Nephron (organoid): ENCODE measurements around the gene AQR.
A peak's percentile ranks its signal among the peaks of the same experiment; 100 is the strongest.

Experiments
- H3K27ac Mint-ChIP-seq, 3 experiments: 2 replicates each; pipeline ENCODE4 v1.8.0; 2020; ENCODE audit warnings: mixed read lengths in 3 of 3, mild to moderate bottlenecking in 2 of 3, moderate library complexity in 1 of 3
- H3K27me3 Mint-ChIP-seq: 2 replicates; pipeline ENCODE4 v1.8.0; 2021; ENCODE audit warnings: low read depth, mild to moderate bottlenecking, moderate library complexity, mixed read lengths
- H3K36me3 Mint-ChIP-seq: 2 replicates; pipeline ENCODE4 v1.8.0; 2020; ENCODE audit warnings: low read depth, mixed read lengths
- H3K4me1 Mint-ChIP-seq: 2 replicates; pipeline ENCODE4 v1.8.0; 2020; ENCODE audit warnings: mixed read lengths
- H3K4me3 Mint-ChIP-seq, 3 experiments: 2 replicates each; pipeline ENCODE4 v1.8.0; 2020; ENCODE audit warnings: mild to moderate bottlenecking in 3 of 3, mixed read lengths in 3 of 3, moderate library complexity in 2 of 3
- H3K9me3 Mint-ChIP-seq: 2 replicates; pipeline ENCODE4 v1.8.0; 2020; ENCODE audit warnings: mixed read lengths
- TF ChIP-seq, protein P1 (sequence below), 3 experiments: fragments of 200-600 bp; sonication (generic); IDR thresholded peaks; one replicate each; pipeline ENCODE4 v1.5.0; 2021; ENCODE audit warnings: antibody characterized with exemption in 3 of 3; ENCODE audit not compliant: unreplicated experiment in 3 of 3

AQR gene

GRCh38 chr15:34969340-34970097 is at the start of gene AQR:
Gene AQR (minus strand): TSS chr15:34969742. CDS start chr15:34969613, 129 bp downstream.
- Mint-ChIP-seq H3K27me3 (no peaks in the 10 kb centered on the region), H3K4me1 (peaks cover 24% of the 10 kb centered on the region), H3K27ac (peak within 1 kb of the TSS; percentile 93 to 99 (median 97)), H3K36me3 (peaks cover 7% of the 10 kb centered on the region), H3K9me3 (no peaks in the 10 kb centered on the region), H3K4me3 (peak within 1 kb of the TSS; percentile 100)
- TF ChIP-seq, protein P1, sequence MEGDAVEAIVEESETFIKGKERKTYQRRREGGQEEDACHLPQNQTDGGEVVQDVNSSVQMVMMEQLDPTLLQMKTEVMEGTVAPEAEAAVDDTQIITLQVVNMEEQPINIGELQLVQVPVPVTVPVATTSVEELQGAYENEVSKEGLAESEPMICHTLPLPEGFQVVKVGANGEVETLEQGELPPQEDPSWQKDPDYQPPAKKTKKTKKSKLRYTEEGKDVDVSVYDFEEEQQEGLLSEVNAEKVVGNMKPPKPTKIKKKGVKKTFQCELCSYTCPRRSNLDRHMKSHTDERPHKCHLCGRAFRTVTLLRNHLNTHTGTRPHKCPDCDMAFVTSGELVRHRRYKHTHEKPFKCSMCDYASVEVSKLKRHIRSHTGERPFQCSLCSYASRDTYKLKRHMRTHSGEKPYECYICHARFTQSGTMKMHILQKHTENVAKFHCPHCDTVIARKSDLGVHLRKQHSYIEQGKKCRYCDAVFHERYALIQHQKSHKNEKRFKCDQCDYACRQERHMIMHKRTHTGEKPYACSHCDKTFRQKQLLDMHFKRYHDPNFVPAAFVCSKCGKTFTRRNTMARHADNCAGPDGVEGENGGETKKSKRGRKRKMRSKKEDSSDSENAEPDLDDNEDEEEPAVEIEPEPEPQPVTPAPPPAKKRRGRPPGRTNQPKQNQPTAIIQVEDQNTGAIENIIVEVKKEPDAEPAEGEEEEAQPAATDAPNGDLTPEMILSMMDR (IDR thresholded peaks at IDR 0.05; ENCODE audit: unreplicated experiment in 3 of 3) = peak; percentile 73 to 76 (median 75)

DNA sequence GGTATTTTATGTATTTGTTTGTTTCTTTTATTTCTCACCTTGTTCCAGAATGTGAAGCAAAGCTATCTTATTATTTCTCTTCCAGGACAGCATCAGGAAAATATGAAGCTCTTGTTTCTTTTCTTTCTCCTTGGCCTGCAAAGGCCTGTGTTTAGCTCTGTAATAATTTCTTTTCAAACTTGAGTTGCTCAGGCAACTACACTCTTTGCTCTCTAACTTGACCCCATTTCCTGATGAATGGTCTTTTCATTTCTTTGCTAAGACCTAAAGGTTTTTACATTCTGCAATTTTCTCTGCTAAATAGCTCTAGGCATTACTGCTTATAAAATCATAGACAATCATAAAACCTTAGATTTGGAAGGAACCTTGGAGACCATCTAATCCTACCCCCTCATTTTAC is 44.7 kb upstream of the AQR start:
- H3K27me3 Mint-ChIP-seq = no peaks in the 10 kb centered on the region
- H3K9me3 Mint-ChIP-seq = no peaks in the 10 kb centered on the region
- no peaks in the 10 kb centered on the region for H3K4me1 Mint-ChIP-seq
- H3K4me3 Mint-ChIP-seq = no peak overlapping the region
- peak overlapping the region; percentile 17 to 79 (median 43) for H3K27ac Mint-ChIP-seq
- TF ChIP-seq, protein P1 (IDR thresholded peaks at IDR 0.05; ENCODE audit: unreplicated experiment in 3 of 3) = no peak
- no peaks in the 10 kb centered on the region for H3K36me3 Mint-ChIP-seq

DNA sequence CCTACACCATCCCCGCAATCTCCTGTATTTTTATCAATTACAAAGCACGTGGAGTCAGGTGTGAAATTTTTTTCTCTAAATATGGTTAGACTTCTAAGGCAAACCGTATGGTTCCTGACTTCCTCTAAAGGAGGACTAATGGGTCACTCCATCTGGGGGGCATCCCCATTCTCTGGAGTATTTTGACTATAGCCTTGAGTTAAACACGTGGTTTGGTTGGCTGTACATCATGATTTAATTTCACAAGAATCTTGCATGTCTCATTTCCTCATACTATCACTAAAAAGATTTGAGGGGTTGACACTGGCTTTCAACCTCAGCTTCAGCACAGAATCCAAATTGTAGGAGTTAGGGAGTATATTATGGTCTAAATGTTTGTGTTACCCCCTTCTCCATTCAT is 43.8 kb upstream of the AQR start:
- Mint-ChIP-seq H3K4me3 (no peak overlapping the region), H3K9me3 (no peaks in the 10 kb centered on the region), H3K27ac (peak overlapping the region in 1 of 3 experiments; percentile 79), H3K36me3 (no peaks in the 10 kb centered on the region), H3K4me1 (no peaks in the 10 kb centered on the region), H3K27me3 (no peaks in the 10 kb centered on the region)
- TF ChIP-seq, protein P1 (IDR thresholded peaks at IDR 0.05; ENCODE audit: unreplicated experiment in 3 of 3) = no peak

DNA sequence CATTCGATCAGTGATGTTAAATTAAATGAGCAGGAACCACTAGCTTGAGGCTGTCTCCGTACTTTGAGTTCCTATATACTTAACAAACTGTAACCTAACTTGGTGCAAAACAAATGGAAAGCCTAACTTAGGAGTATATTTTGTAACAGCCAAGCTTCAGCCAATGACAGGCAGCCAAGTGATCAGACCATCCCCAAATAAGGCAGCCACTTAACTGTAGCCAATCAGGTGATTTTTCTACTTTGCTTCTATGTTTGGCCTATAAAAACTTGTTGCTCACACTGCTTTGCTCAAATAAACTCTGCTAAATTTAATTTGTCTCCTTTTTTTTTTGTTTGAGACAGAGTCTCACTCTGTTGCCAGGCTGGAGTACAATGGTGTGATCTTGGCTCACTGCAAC is 37.9 kb upstream of the AQR start:
- no peaks in the 10 kb centered on the region for H3K9me3 Mint-ChIP-seq
- H3K4me3 Mint-ChIP-seq = no peak overlapping the region
- TF ChIP-seq, protein P1 (IDR thresholded peaks at IDR 0.05; ENCODE audit: unreplicated experiment in 3 of 3) = no peak
- no peaks in the 10 kb centered on the region for H3K36me3 Mint-ChIP-seq
- H3K27me3 Mint-ChIP-seq = no peaks in the 10 kb centered on the region
- no peak overlapping the region for H3K27ac Mint-ChIP-seq
- no peaks in the 10 kb centered on the region for H3K4me1 Mint-ChIP-seq

GRCh38 chr15:35005933-35006332 is 36.4 kb upstream of the AQR start:
- Mint-ChIP-seq H3K4me3 (no peak overlapping the region), H3K9me3 (no peaks in the 10 kb centered on the region), H3K4me1 (no peaks in the 10 kb centered on the region), H3K27ac (no peak overlapping the region), H3K27me3 (no peaks in the 10 kb centered on the region), H3K36me3 (no peaks in the 10 kb centered on the region)
- TF ChIP-seq, protein P1 (IDR thresholded peaks at IDR 0.05; ENCODE audit: unreplicated experiment in 3 of 3) = no peak

GRCh38 chr15:35003928-35004327 is 34.4 kb upstream of the AQR start:
- H3K4me1 Mint-ChIP-seq = no peaks in the 10 kb centered on the region
- H3K27me3 Mint-ChIP-seq = no peaks in the 10 kb centered on the region
- no peaks in the 10 kb centered on the region for H3K36me3 Mint-ChIP-seq
- no peaks in the 10 kb centered on the region for H3K9me3 Mint-ChIP-seq
- TF ChIP-seq, protein P1 (IDR thresholded peaks at IDR 0.05; ENCODE audit: unreplicated experiment in 3 of 3) = no peak
- no peak overlapping the region for H3K4me3 Mint-ChIP-seq
- H3K27ac Mint-ChIP-seq = no peak overlapping the region
